Naive thymus-derived CD4-positive, alpha-beta T cell (primary cell): ENCODE measurements around the gene ING2. TPM values are rescaled to one million over a fixed set of nuclear protein-coding genes. Genes with fewer than 3 reads are reported as not detected.

Experiments
- ATAC-seq: fragments of 150-1000 bp; cut with Tn5 transposase; 2 replicates; pipeline ENCODE4 v1.10.0; 2021; ENCODE audit warnings: mild to moderate bottlenecking, moderate library complexity
- CTCF ChIA-PET: fragments of 350-600 bp; sonication (Branson Sonifier 250); formaldehyde crosslinking; loops from one replicate; lab custom pipeline; 2021; ENCODE audit warnings: antibody characterized with exemption; lab: Charles Lee
- POLR2A ChIA-PET: fragments of 350-600 bp; sonication (Branson Sonifier 250); formaldehyde crosslinking; loops from one replicate; lab custom pipeline; 2021; ENCODE audit warnings: antibody characterized with exemption, inconsistent platforms; lab: Charles Lee
- DNase-seq, 9 donors: peaks; one replicate each; pipeline versions ENCODE4 v3.0.0 to v3.0.0-alpha.2; 2020 to 2022; ENCODE audit warnings: mixed read lengths in 1 of 9
- H3K27ac ChIP-seq: one replicate; pipeline ENCODE4 v1.7.0; 2013; ENCODE audit warnings: mild to moderate bottlenecking, low read depth, low read length, moderate library complexity
- H3K27me3 ChIP-seq, 2 donors: one replicate each; pipeline ENCODE4 v1.7.0; 2013; ENCODE audit warnings: low read length in 2 of 2, mild to moderate bottlenecking in 2 of 2, moderate library complexity in 2 of 2; ENCODE audit not compliant: control insufficient read depth in 2 of 2, insufficient read depth in 2 of 2
- H3K36me3 ChIP-seq, 3 experiments: 1 replicate in 2 of 3; 2 replicates in 1 of 3; pipeline ENCODE4 v1.7.0; 2013; ENCODE audit warnings: low read length in 3 of 3, mild to moderate bottlenecking in 3 of 3, moderate library complexity in 1 of 3; ENCODE audit not compliant: insufficient read depth in 3 of 3, control insufficient read depth in 2 of 3
- H3K4me1 ChIP-seq, 2 donors: one replicate each; pipeline ENCODE4 v1.7.0; 2013; ENCODE audit warnings: low read length in 2 of 2, mild to moderate bottlenecking in 2 of 2, moderate library complexity in 1 of 2; ENCODE audit not compliant: control insufficient read depth in 2 of 2, insufficient read depth in 2 of 2
- H3K4me3 ChIP-seq: 2 replicates; pipeline ENCODE4 v1.7.0; 2013; ENCODE audit warnings: mild to moderate bottlenecking, low read length
- H3K9me3 ChIP-seq, 3 experiments: 1 replicate in 2 of 3; 2 replicates in 1 of 3; pipeline ENCODE4 v1.7.0; 2013; ENCODE audit warnings: low read length in 3 of 3; ENCODE audit not compliant: control insufficient read depth in 2 of 3
- H3K27ac Mint-ChIP-seq, 9 donors: one replicate each; pipeline ENCODE4 v1.8.0; 2020 to 2022; ENCODE audit warnings: mixed read lengths in 9 of 9, mild to moderate bottlenecking in 8 of 9, moderate library complexity in 5 of 9, inconsistent platforms in 2 of 9
- H3K27me3 Mint-ChIP-seq, 5 donors: one replicate each; pipeline ENCODE4 v1.8.0; 2021 to 2022; ENCODE audit warnings: mixed read lengths in 5 of 5, mild to moderate bottlenecking in 1 of 5
- H3K36me3 Mint-ChIP-seq, 5 donors: one replicate each; pipeline ENCODE4 v1.8.0; 2020 to 2022; ENCODE audit warnings: mixed read lengths in 5 of 5, mild to moderate bottlenecking in 3 of 5, inconsistent platforms in 1 of 5
- H3K4me1 Mint-ChIP-seq, 7 donors: one replicate each; pipeline ENCODE4 v1.8.0; 2020 to 2022; ENCODE audit warnings: mixed read lengths in 7 of 7, mild to moderate bottlenecking in 3 of 7, inconsistent platforms in 1 of 7
- H3K4me3 Mint-ChIP-seq, 10 donors: one replicate each; pipeline ENCODE4 v1.8.0; 2020 to 2022; ENCODE audit warnings: mild to moderate bottlenecking in 10 of 10, mixed read lengths in 10 of 10, moderate library complexity in 6 of 10, inconsistent platforms in 2 of 10
- H3K9me3 Mint-ChIP-seq, 11 donors: one replicate each; pipeline ENCODE4 v1.8.0; 2020 to 2022; ENCODE audit warnings: mixed read lengths in 11 of 11, mild to moderate bottlenecking in 4 of 11, inconsistent platforms in 1 of 11, moderate library complexity in 1 of 11
- intact Hi-C, 2 donors: fragments of 100-400 bp; cut with micrococcal nuclease; formaldehyde crosslinking; loops; one replicate each; pipeline ENCODE4 v1.15.1; 2023
- polyA plus RNA-seq, 2 donors: library from polyadenylated mRNA; unstranded; fragments of 300-500 nt; fragmentation: Illumina TruSeq; gene quantifications; one replicate each; pipeline ENCODE4 v1.2.3, GENCODE V29; 2021
- total RNA-seq, 6 experiments: library from RNA in 5 of 6; stranded (reverse) in 5 of 6; gene quantifications; 1 replicate in 5 of 6; 2 replicates in 1 of 6; pipeline ENCODE4 v1.2.3 and lab custom pipeline; 2021 to 2026

ING2 gene
- total and polyA plus RNA-seq, 7 experiments from 2014 or later, result 9.6 to 16.7 (median 11.2) TPM

- Histone ChIP-seq H3K27ac (no peak overlapping the region), H3K27me3 (no peaks in the 10 kb centered on the region), H3K4me1 (no peaks in the 10 kb centered on the region), H3K4me3 (no peak overlapping the region), H3K9me3 (no peaks in the 10 kb centered on the region), H3K36me3 (peaks cover 0 to 3% (median 0%) of the 10 kb centered on the region in 3 experiments)
- H3K9me3 Mint-ChIP-seq, result peaks cover 0 to 17% (median 7%) of the 10 kb centered on the region in 11 donors
- no peak overlapping the region for H3K4me3 Mint-ChIP-seq
- H3K36me3 Mint-ChIP-seq, result peaks cover 11 to 41% (median 23%) of the 10 kb centered on the region in 5 donors
- H3K27ac Mint-ChIP-seq, result no peak overlapping the region
- no peak for DNase-seq
- ATAC-seq, result no peak
- intact Hi-C loops, result no loop called here
- POLR2A ChIA-PET, result interaction anchor here (1.8 kb wide), 1 partner anchor 9 kb away, joined by 6 read pairs; the partner anchor contains the start of gene ING2
- CTCF ChIA-PET, result no interaction called here
- H3K4me1 Mint-ChIP-seq, result peaks cover 3 to 16% (median 10%) of the 10 kb centered on the region in 7 donors
- no peaks in the 10 kb centered on the region for H3K27me3 Mint-ChIP-seq
These were observed 9.7 kb upstream of the ING2 start for GRCh38 chr4:183495184-183495583.

DNA sequence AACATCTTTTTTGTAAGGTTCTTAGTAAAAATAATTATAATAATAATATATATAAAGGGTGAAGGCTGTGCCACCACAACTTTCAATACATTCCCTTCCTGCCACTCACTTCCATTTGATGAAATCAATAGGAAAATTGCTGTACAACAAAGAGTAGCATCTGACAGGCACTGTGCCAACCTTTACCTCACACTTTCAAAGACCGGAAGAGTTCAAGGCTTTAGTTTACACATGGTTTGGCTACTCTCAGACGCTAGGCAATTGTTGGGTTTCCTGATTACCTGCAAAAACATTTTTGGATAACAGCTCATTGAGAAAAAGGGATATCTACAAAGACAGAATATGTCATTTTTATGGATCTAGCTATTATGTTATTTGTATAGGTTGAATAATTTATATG is 5.5 kb upstream of the ING2 start:
- peak in 5 of 9 donors; percentile 6 to 28 (median 19) for DNase-seq
- no peak for ATAC-seq
- Mint-ChIP-seq H3K4me3 (no peak overlapping the region), H3K27me3 (no peaks in the 10 kb centered on the region), H3K27ac (peak overlapping the region in 1 of 9 donors; percentile 62), H3K4me1 (peaks cover 13 to 42% (median 34%) of the 10 kb centered on the region in 7 donors), H3K36me3 (peaks cover 0 to 13% (median 8%) of the 10 kb centered on the region in 5 donors), H3K9me3 (no peaks in the 10 kb centered on the region)
- Histone ChIP-seq H3K9me3 (no peaks in the 10 kb centered on the region), H3K27me3 (no peaks in the 10 kb centered on the region), H3K36me3 (no peaks in the 10 kb centered on the region), H3K4me3 (no peak overlapping the region), H3K4me1 (peaks cover 6 to 11% of the 10 kb centered on the region in 2 donors), H3K27ac (no peak overlapping the region)
- intact Hi-C loops, result no loop called here
- CTCF ChIA-PET, result interaction anchor here (0.6 to 0.7 kb wide), 3 partner anchors 50 to 101 kb away, joined by 3 read pairs; no protein-coding TSS in a partner anchor
- POLR2A ChIA-PET, result interaction anchor here (0.6 to 1.9 kb wide), 4 partner anchors 9 to 226 kb away, joined by 3 to 12 read pairs (median 4); partner anchors contain the start of gene CDKN2AIP

DNA sequence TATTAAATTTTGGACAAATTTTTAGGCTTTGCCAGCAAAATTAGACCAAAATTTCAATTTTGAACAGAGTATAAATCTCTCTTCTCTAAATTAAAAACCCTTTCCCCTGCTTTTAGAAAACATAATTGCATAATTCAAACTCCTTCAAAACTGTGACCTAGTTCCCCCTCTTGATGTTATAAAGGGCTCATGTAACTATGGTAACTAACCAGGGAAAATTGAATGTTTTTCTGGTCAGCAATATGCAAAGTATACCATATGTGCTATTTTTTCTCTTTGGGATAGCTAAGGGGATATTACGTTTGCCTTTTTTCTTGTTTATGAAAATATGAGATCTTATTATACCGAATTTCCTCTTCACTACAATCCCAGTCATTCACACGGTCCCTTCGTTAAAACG is 5.1 kb upstream of the ING2 start:
- intact Hi-C loops, result loop anchor here in 1 of 2 donors (5.0 to 10.0 kb wide), 6 partner anchors 225 to 1925 kb away; partner anchors contain the start of gene UFSP2
- Histone ChIP-seq H3K4me3 (no peak overlapping the region), H3K36me3 (no peaks in the 10 kb centered on the region), H3K4me1 (peaks cover 6 to 11% of the 10 kb centered on the region in 2 donors), H3K27me3 (no peaks in the 10 kb centered on the region), H3K9me3 (no peaks in the 10 kb centered on the region), H3K27ac (no peak overlapping the region)
- Mint-ChIP-seq H3K27me3 (no peaks in the 10 kb centered on the region), H3K27ac (no peak overlapping the region), H3K36me3 (peaks cover 0 to 10% (median 6%) of the 10 kb centered on the region in 5 donors), H3K4me3 (no peak overlapping the region), H3K4me1 (peaks cover 13 to 42% (median 34%) of the 10 kb centered on the region in 7 donors), H3K9me3 (no peaks in the 10 kb centered on the region)
- POLR2A ChIA-PET, result interaction anchor here (0.6 kb wide), 1 partner anchor 11 kb away, joined by 4 read pairs; no protein-coding TSS in a partner anchor
- CTCF ChIA-PET, result interaction anchor here (0.6 kb wide), 2 partner anchors 93 to 101 kb away, joined by 3 read pairs; no protein-coding TSS in a partner anchor
- ATAC-seq (no peak), DNase-seq (no peak)

GRCh38 chr4:183503497-183504063 is 1.3 kb upstream of the ING2 start:
- H3K27ac ChIP-seq, result peak overlapping the region; percentile 86
- no peaks in the 10 kb centered on the region for H3K27me3 ChIP-seq
- Mint-ChIP-seq H3K4me1 (peaks cover 13 to 52% (median 48%) of the 10 kb centered on the region in 7 donors), H3K9me3 (peaks cover 0 to 2% (median 0%) of the 10 kb centered on the region in 11 donors), H3K36me3 (no peaks in the 10 kb centered on the region), H3K27ac (peak overlapping the region; percentile 86 to 98 (median 93)), H3K4me3 (peak overlapping the region; percentile 83 to 97 (median 90)), H3K27me3 (no peaks in the 10 kb centered on the region)
- no peaks in the 10 kb centered on the region for H3K9me3 ChIP-seq
- peaks cover 0 to 8% (median 0%) of the 10 kb centered on the region in 3 experiments for H3K36me3 ChIP-seq
- ATAC-seq, result no peak
- H3K4me1 ChIP-seq, result peaks cover 6 to 11% of the 10 kb centered on the region in 2 donors
- ChIA-PET CTCF (no interaction called here), POLR2A (interaction anchor here (0.6 to 6.5 kb wide), 9 partner anchors 8 to 1692 kb away, joined by 3 to 88 read pairs (median 3); partner anchors contain the start of genes CDKN2AIP, DCTD, RWDD4 and TRAPPC11)
- intact Hi-C loops, result loop anchor here (1.0 to 10.0 kb wide), 24 partner anchors 31 to 1968 kb away; partner anchors contain the start of genes CASP3 (in 2 of the 2), CDKN2AIP (in 2 of the 2), IRF2 (in 2 of the 2) and PRIMPOL (in 2 of the 2)
- peak in 1 of 9 donors; percentile 74 for DNase-seq
- peak overlapping the region; percentile 90 for H3K4me3 ChIP-seq

DNA sequence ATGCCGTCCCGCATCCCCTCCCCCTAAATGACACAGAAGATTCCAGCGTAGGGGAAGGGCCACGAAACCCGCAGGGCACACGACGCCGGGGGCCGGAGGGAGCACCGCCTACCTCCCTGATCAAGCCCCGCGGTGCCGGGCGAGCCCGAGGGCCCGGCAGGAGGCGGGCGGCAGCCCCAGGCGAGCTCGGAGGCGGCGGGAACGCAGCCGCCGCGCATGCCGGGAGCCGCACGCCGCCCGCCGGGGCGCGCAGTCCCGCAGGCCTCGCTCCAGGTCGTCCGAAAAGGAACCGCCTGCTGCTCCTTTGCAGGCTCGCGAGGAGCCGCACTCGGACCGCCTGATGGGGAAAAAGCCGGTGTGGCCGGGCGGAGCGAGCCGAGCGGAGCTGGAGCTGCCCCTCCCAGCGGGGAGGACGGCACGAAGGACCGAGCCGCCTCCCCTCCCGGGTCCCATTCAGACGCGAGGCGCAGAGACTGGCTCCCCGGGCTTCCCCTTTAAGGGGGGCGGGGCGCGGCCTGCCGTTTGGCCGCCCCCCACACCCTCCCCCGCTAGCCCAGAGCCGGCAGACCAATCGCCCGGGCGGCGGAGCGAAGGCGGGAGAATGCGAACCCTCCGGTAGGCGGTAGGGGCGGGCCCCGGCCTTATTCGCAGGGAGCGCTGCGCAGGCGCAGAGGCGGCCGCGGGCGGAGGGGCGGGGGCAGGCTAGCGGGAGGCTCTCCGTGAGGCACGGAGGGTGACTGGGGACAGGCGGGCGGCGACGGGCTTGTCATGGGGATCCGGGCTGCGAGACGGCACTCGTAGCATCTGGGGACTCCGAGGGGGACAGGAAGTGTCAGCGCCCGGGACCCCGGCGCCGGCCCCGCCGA is 561 bp upstream of the ING2 start:
- Mint-ChIP-seq H3K36me3 (no peaks in the 10 kb centered on the region), H3K27ac (peak overlapping the region; percentile 89 to 99 (median 95)), H3K4me3 (peak overlapping the region; percentile 83 to 98 (median 92)), H3K27me3 (no peaks in the 10 kb centered on the region), H3K9me3 (peaks cover 0 to 2% (median 0%) of the 10 kb centered on the region in 11 donors), H3K4me1 (peaks cover 11 to 47% (median 43%) of the 10 kb centered on the region in 7 donors)
- Histone ChIP-seq H3K9me3 (no peaks in the 10 kb centered on the region), H3K4me3 (peak overlapping the region; percentile 90), H3K36me3 (peaks cover 0 to 8% (median 0%) of the 10 kb centered on the region in 3 experiments), H3K4me1 (peaks cover 6 to 11% of the 10 kb centered on the region in 2 donors), H3K27ac (peak overlapping the region; percentile 86), H3K27me3 (no peaks in the 10 kb centered on the region)
- intact Hi-C loops, result loop anchor here (1.0 to 10.0 kb wide), 24 partner anchors 32 to 1967 kb away; partner anchors contain the start of genes CASP3 (in 2 of the 2), CDKN2AIP (in 2 of the 2), IRF2 (in 2 of the 2) and PRIMPOL (in 2 of the 2)
- CTCF ChIA-PET, result no interaction called here
- ATAC-seq (peak; percentile 89), DNase-seq (peak; percentile 98 to 100 (median 100))
- POLR2A ChIA-PET, result interaction anchor here (0.6 to 6.5 kb wide), 12 partner anchors 9 to 1692 kb away, joined by 3 to 88 read pairs (median 3); partner anchors contain the start of genes CDKN2AIP, DCTD, RWDD4 and TRAPPC11
